Activated CD8-positive, alpha-beta memory T cell treated with anti-CD3 and anti-CD28 coated beads, Interleukin-2, amount 50 U/mL, for 24 hours (primary cell): Measurements from ENCODE around the gene PCBP2.
"Not testable (repeated sequence)": the region's sequence is repeated elsewhere in the genome, so short reads cannot be mapped to it uniquely, and the experiment has no call there.

Source experiments
- DNase-seq: peaks from one replicate; pipeline ENCODE4 v3.0.0-alpha.2; 2020; ENCODE audit errors: extremely low read depth

The PCBP2 gene

DNA sequence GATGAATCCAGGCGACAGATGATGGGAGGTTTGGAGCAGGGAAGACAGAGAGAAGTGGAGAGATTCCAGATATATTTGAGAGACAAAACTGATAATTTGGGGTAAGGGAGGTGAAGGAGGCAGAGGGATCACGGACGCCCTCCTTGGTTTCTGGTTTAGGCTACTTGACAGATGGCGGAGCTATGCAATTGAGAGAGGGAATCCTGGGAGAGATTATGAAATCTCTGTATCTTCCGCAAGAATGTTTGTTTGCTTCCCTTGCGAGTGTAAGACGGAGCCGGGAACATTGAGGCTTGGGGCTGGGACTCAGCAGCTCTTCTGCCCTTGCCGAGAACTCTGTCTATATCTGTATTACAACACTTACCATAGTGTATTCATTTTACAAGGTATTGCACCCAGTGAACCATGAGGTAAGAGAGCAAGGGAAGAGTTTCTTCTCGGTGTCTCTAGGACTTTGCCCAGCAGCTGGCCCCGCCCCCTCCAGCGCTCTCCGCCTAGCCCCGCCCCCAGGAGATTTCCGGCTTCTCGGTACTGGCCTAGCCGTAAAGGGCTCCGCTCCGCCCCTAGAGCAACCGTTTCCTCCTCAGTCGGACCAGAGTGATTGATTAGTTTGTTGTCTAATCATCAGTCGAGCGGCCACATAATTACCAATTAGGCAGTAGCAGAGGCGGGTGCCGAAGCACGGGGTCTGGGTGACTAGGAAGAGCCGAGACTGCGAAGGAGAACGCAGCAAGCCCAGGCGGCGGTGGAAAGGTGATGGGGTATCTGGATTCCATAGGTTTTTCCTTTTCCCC is 10.7 kb upstream of the PCBP2 start, which contains the start of gene PRR13:
TSS of gene PRR13 (plus strand) at position 695 of the 794 bp plus-strand sequence. CDS start 981 bp downstream, outside the sequence.
- peak; percentile 98 for DNase-seq

DNA sequence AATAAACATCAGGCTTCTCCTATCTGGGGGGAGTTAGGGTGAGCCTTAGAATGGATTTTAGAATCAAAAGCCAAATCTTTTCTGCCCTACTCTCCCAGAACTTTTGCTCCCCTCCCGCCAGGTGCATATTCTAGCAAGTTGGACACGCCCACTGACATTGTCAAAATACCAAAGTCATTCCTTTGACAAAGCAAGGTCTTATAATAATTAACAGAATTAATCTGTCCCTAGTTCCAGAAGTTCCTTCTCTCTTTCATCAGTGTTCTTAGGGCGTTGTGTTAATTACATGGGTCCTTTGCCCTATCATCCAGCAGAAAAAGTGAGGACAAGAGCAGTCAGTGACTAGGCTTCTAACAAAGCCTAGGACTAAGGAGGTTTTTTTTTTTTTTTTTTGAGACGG is 7.9 kb upstream of the PCBP2 start:
- no peak for DNase-seq

DNA sequence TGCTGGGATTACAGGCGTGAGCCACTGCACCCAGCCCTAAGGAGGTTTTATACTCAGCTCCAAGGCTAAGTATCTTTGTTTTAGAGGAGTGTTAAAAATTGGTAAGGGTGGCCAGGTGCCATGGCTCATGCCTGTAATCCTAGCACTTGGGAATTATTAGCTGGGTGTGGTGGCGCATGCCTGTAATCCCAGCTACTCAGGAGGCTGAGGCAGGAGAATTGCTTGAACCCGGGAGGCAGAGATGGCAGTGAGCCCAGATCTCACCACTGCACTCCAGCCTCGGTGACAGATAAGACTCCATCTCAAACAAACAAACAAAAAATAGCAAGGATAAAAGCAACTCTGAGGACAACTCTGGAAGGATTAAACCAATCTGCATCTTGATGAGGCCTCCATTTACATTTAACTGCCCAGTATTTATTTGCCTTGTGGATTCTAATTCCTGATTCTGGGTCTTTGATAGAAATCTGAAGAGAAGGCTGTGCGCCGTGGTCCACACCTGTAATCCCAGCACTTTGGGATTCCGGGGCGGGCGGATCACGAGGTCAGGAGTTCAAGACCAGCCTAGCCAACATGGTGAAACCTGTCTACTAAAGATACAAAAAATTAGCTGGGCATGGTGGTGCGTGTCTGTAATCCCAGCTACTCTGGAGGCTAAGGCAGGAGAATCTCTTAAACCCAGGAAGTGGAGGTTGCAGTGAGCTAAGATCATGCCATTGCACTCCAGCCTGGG is 7.1 kb upstream of the PCBP2 start:
- DNase-seq = not testable (repeated sequence)

DNA sequence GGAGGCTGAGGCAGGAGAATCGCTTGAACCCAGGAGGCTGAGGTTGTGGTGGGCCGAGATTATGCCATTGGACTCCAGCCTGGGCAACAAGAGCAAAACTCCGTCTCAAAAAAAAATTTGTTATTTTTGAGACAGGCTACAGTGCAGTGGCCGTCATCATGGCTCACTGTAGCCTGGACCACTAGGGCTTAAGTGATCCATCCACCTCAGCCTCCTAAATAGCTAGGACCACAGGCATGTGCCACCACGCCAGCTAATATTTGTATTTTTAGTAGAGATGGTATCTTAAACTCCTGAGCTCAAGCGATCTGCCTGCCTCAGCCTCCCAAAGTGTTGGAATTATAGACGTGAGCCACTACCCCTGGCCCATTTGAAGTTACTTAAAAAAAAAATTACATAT is 966 bp upstream of the PCBP2 start:
- no peak for DNase-seq

DNA sequence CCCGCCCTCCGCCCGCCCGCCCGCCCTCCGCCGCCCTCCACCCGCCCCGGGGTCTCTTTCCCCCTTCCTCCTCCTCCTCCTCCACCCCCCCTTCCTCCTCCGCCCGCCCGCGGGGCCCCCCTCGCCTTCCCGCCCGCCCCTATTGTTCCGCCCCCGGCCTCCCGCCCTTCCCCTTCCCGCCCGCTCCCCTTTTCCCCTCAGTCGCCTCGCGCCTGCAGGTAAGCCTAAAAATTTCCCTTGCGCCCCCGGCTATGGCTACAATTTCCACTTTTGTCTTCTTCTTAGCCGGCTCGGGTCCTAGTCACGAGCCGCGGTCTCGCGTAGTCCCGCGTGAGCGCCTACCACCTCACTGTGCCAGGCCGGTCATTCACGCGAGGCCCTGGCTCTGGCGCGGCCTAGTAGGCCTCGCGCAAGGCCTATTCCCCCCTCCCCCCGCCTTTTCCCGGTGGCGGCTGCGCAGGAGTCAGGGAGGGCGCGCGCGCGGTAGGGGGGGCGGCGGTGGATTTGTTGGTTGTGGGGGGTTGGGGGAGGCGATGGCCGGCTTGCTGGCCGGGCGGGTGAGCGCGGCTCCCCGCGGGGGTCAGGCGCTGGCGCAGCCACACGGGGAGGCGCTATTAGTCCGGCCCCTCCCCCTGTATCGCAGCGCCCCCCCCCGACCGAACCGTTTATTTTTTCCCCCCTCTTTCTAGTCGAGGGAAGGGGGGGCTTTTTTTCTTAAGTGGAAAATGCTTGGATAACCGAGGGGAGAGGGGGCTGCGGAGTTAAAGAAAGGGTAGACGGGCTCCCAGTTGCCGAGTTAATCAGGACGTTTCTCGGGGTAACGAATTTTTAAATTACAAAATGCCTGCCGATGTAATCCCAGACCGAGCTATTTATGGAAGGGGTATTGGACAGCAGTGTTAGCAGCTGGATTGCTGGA is 516 bp downstream of the PCBP2 start:
- DNase-seq = peak; percentile 46

DNA sequence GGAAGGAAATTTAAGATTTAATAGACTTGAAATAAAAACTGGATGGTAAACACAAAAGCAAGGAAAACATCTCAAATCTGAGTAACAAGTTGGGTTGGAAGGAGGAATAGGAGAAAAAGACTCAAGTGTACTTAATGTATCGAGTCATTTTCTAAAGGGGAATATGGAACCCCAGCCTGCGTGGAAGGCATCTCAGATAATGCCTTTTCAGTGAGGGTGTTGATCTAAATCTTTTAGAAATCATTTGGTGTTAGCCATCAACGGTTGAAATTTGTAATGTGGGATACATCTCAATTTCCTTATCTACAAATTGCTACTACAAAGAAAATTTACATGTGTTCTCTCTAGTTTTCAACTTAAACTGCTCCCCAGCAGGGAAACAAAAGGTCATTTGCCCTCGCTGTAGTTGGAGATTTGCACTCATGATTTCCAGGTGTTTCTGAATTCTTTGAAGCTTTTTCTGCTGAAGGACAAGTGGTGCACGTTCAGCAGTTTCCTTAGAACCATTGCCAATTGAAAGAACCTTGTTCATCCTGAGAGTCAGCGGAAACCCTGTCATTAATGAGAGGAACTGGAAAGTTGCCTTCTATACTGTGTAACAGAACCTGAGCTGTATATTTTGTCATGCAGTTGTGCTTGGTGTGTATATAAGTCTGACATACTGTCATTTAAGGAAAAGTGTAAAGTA is 2.2 kb downstream of the PCBP2 start:
- no peak for DNase-seq

DNA sequence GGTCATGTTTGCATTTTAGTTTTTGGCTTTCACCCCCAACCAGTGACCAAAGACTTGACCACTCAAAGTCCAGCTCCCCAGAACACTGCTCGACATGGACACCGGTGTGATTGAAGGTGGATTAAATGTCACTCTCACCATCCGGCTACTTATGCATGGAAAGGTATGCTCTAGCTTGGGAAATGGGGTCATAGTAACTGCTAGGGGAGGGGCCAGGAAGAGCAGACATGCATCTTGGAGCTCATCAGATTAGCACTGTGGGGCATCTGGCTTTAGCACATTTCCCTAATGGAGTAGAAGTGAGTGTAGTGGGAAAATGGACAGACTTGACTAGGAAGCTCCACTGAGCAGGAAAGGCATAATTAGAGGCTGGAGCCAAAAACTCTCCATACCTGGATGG is 2.8 kb downstream of the PCBP2 start:
- no peak for DNase-seq

DNA sequence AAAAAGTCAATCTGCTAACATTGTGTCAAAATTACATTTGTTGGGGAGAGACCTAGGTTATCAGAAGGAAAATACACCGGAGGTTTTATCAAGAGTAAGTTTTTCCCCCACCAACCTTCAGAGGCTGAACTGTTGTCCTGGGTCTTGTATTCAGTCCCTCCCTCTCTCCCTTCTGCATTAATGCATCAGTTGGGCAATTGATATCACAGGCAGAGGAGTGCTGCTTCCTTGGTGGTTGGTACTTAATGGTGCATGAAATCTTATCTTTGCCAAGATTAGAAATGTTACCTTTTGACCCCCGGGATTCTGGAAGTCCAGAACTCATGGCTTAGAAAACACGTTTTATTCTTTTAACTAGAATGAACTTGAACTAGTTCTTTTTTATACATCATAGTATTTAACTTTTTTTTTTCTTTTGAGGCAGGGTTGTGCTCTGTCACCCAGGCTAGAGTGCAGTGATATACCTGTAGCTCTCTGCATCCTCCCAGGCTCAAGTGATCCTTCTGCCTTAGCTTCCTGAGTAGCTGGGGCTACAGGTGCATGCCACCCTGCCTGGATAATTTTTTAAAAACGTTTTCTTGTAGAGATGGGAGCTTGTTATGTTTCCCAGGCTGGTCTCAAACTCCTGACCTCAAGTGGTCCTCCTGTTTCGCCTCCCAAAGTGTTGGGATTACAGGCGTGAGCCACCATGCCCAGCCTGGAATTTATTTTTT is 4.9 kb downstream of the PCBP2 start:
- no peak for DNase-seq

DNA sequence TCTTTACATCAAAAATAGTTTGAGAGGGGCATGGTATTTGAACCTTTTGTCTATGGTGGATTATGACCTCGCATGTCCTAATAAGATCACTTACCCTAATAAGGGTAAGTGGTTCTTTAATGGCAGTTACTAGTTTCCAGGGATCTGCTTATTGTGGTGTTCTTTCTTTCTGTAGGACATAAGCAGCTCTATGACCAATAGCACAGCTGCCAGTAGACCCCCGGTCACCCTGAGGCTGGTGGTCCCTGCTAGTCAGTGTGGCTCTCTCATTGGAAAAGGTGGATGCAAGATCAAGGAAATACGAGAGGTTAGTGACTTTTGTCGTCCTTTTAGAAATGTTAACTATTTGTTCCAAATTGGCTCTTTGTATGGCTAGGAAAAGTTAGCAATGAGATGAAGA is 7.2 kb downstream of the PCBP2 start:
- DNase-seq = no peak

DNA sequence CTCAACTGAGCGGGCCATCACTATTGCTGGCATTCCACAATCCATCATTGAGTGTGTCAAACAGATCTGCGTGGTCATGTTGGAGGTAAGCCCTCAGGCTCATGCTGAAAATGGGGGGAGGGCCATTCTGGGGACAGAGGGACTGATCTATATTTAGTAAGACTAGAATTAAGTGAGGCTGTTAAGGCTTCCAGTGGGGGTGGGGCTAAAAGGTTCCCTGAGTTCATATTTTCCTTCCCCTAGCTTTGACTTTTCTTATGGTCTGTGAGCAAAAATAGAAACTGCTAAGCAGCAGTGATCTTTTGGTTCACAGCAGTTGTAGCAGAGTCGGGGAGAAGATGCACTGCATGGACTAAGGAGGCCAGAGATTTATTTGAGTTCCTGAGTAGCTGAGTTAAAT is 9.2 kb downstream of the PCBP2 start:
- DNase-seq = no peak

DNA sequence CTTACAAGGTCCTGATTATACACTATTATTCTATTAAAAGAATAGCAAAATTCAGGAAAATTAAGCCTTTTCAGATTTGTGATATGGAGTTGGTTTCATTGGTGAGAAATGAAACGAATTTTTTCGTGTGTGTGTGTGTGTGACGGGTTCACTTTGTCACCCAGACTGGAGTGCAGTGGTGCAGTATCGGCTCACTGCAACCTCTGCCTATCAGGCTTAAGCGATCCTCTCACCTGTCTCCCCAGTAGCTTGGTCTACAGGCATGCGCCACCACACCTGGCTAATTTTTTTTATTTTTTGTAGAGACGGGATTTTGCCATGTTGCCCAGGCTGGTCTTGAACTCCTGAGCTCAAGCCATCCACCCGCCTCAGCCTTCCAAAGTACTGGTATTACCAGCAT is 9.7 kb downstream of the PCBP2 start:
- DNase-seq = no peak

DNA sequence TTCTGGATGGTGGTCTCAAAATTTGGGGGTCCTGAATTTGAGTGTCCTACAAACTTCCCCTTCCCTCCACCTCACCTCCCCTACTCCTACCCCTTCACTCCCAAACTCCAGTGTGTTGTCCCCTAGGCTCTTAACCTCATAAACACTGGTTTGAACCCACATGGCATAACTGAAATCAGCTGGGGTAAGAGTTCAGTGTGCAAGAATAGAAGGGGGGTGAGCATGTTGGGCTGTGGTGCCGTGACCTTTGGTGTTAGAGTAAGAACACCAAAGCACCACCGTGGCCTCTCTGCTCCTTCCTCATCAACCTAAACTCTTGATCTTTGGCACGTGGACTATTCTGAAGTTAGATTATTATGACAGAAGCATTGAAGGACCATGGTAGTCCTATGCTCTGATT is 11.0 kb downstream of the PCBP2 start:
- DNase-seq = no peak

DNA sequence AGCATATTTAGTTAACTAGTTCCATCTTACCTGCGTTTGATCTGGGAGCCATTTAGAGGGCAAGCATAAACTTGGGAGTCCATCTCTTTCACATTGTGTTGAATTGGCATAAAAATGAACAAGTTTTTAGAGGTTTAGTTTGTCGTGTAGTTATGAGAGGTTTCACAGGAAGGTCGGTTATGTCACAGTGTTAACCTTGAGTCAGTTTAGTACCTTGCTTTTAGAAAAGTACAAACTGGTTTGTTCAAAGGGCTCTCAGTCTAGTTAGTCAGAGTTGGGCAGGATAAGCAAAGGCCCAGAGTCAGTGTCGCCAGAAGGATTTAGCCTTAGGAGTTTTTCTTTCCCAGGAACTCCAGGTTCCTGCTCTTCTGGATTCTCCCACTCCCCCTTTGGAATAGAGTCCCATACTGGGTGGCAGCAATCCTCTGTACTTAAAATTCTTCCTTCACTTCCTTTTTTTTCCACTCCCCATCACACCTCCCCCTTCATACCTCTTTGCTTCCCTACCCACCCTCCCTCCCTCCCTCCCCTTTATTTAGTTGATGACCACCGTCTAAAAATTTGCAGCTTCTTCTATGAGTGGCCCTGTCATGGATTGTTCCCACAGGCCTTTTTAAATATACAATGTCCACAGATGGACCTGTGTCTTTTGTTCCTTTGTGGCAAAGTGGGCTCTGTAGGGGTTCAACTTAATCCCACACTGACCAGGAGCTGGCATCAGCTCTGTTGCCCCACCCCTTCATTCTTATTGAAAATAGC is 12.1 kb downstream of the PCBP2 start:
- DNase-seq = no peak

DNA sequence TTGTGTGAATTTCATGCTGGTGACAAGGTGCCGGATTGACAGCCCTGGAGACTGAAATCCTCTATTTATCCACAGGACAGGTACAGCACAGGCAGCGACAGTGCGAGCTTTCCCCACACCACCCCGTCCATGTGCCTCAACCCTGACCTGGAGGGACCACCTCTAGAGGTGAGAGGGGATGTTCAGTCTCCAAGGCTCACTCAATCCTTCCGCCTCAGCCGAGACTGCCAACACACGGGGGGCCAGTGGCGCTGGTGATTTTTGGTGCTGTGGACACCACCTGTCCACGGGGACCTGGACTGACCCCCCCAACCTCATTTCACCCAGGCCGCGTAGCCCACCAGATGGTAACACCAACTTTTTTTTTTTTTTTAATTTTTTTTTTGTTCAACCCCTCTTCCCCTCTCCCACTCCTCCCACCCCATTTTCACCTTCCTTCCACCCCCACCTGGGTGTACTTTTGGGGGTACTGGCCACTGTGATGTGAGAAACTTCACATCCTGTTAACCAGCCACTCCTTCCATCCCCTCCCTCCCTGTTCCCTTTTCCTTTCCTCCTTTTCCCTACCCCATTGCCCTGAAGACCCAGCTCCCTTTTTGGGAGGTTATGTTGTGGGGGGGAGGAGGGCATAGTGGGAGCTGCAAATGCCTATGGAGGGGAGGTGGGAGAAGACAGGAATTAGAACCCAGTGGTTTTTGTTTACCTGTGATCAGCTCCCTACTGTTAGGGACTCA is 12.9 kb downstream of the PCBP2 start:
- DNase-seq = no peak

DNA sequence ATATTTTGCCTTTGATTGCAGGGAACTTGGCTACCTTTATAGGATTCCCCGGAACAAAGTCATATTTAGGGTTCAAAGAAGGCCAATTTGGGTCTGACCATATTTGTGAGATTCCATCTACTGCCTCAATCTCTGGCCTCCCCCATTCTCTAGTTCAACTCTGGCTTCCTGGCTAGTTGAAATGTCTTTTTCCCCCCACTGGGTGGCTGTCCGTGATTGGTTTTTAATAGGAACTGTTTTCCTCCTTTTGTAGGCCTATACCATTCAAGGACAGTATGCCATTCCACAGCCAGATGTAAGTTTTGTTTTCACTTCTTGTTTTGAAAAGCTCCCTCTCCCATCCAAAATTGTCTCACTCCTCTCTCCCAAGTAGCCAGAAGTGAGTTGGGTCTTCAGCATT is 13.8 kb downstream of the PCBP2 start:
- no peak for DNase-seq

DNA sequence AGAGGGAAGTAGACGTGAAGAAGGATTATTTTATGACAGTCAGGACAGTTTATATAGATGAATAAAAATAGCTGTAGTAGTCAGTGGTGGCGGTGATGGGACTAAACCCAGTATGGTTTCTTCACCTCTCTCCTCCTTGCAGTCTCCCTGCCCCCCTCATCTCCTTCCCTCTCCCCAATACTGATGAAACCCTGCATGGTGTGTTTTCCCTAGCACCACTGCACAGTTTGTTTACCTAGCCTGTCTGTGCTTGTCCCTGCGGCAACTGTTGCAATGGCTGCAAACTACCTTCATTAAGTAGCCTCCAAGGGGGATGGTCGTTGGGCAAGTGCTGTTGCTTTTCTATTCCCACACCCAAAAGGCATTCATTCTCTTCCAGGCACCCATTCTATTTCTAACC is 14.7 kb downstream of the PCBP2 start:
- no peak for DNase-seq

DNA sequence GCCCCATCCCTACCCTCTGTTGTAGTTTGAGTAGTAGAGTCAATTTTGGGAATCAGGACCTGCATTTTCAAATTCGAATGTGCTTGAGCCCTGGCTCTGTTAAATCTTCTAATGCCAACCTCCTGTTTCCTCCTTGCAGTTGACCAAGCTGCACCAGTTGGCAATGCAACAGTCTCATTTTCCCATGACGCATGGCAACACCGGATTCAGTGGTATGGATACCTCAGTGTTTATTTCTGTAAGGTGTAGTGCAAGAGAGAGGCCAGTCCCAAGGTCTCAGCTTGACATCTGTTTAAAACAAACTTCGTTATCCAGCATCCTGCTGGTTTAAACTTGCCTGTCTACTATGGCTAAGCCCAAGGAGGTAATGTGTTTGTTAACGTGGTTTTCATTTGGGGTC is 15.2 kb downstream of the PCBP2 start:
- DNase-seq = no peak

DNA sequence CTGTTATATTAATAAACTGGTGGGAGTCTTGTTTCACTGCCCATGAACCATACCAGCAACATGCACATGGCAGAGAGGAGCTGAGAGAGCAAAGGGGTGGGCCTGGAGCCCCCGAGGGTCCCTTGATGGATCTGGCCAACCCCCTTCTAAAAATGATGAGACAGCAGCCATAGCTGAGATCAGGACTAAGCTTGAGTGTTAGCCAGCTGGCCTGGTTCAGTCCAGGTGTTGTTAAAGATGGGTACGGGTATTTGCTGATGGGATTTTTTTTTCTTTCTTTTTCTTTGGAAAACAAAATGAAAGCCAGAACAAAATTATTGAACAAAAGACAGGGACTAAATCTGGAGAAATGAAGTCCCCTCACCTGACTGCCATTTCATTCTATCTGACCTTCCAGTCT is 16.0 kb downstream of the PCBP2 start:
- no peak for DNase-seq

DNA sequence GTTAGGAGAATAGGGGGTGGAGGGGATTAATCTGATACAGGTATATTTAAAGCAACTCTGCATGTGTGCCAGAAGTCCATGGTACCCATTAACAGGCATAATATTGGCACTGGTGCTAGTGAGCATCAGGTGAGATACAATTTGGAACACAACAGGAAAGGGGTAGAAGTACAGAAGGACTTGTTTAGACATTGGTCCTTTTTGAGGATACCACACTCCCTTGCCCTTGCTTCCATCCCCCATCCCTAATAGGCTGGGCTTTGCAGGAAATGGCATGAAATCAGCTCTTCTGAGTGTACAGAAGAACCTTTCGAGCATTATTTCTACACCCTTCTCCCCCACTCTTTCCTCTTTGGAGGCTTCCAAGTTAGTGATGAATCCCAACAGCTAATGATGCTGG is 16.4 kb downstream of the PCBP2 start:
- no peak for DNase-seq
